IMR-90 (cell line): Measurements from ENCODE around the gene EEF2K. TPM values are rescaled to one million over a fixed set of nuclear protein-coding genes. Genes with fewer than 3 reads are reported as not detected.

Source experiments
- ATAC-seq: fragments of 200-7000 bp; cut with Tn5 transposase; 2 replicates; pipeline ENCODE4 v1.9.1; 2020; ENCODE audit warnings: low read depth, mild to moderate bottlenecking, moderate library complexity
- BruUV-seq: library from RNA; stranded (reverse); fragments of 400-500 nt; replicated peaks from 2 replicates; lab custom pipeline; 2021; lab: Mats Ljungman, UMichigan
- CTCF ChIA-PET: fragments of 300-600 bp; formaldehyde crosslinking; extraction: SDS; loops from one replicate; lab custom pipeline; 2021; ENCODE audit warnings: antibody characterized with exemption; lab: Yijun Ruan, JAX
- POLR2A ChIA-PET: fragments of 300-600 bp; sonication (Branson Sonifier 250); formaldehyde crosslinking; loops from one replicate; lab custom pipeline; 2022; ENCODE audit warnings: antibody characterized with exemption; ENCODE audit not compliant: unreplicated experiment; lab: Charles Lee
- DNase-seq: peaks from one replicate; pipeline ENCODE4 v3.0.0; 2013
- H2AFZ ChIP-seq: replicated peaks from 2 replicates; pipeline ENCODE3; 2013; ENCODE audit warnings: low read length, mild to moderate bottlenecking; ENCODE audit not compliant: poor library complexity
- H2AK5ac ChIP-seq: 2 replicates; pipeline ENCODE4 v1.6.1; 2013; ENCODE audit warnings: low read depth, low read length, inconsistent platforms
- H2AK9ac ChIP-seq: replicated peaks from 2 replicates; pipeline ENCODE3; 2013; ENCODE audit warnings: mild to moderate bottlenecking, low read depth, low read length, moderate library complexity; ENCODE audit not compliant: poor library complexity
- H2BK120ac ChIP-seq: 2 replicates; pipeline ENCODE4 v1.6.1; 2013; ENCODE audit warnings: low read depth, low read length, inconsistent platforms
- H2BK15ac ChIP-seq: 3 replicates; pipeline ENCODE4 v1.6.1; 2013; ENCODE audit warnings: low read depth, low read length, inconsistent platforms
- H2BK20ac ChIP-seq: 2 replicates; pipeline ENCODE4 v1.6.1; 2013; ENCODE audit warnings: low read depth, mild to moderate bottlenecking, inconsistent platforms, low read length, moderate library complexity
- H2BK5ac ChIP-seq: 2 replicates; pipeline ENCODE4 v1.6.1; 2013; ENCODE audit warnings: mild to moderate bottlenecking, low read depth, low read length, inconsistent platforms; ENCODE audit not compliant: poor library complexity, severe bottlenecking
- H3K14ac ChIP-seq: replicated peaks from 2 replicates; pipeline ENCODE4 v1.6.1; 2013; ENCODE audit warnings: low read depth, low read length, inconsistent platforms
- H3K18ac ChIP-seq: 2 replicates; pipeline ENCODE4 v1.6.1; 2013; ENCODE audit warnings: low read depth, low read length, control low read depth
- H3K23ac ChIP-seq: 2 replicates; pipeline ENCODE4 v1.6.1; 2013; ENCODE audit warnings: low read depth, low read length, inconsistent platforms
- H3K27ac ChIP-seq: 2 replicates; pipeline ENCODE4 v1.5.1; 2013; ENCODE audit warnings: mild to moderate bottlenecking, control low read depth, low read length; ENCODE audit not compliant: insufficient read depth
- H3K27me3 ChIP-seq: 2 replicates; pipeline ENCODE4 v1.6.1; 2013; ENCODE audit warnings: low read length; ENCODE audit not compliant: control insufficient read depth, insufficient read depth
- H3K36me3 ChIP-seq: 2 replicates; pipeline ENCODE4 v1.6.1; 2013; ENCODE audit warnings: low read length, mixed read lengths; ENCODE audit not compliant: control insufficient read depth, insufficient read depth
- H3K4ac ChIP-seq: 2 replicates; pipeline ENCODE4 v1.6.1; 2013; ENCODE audit warnings: low read depth, low read length, inconsistent platforms
- H3K4me1 ChIP-seq: 2 replicates; pipeline ENCODE4 v1.6.1; 2013; ENCODE audit warnings: low read length, mixed read lengths; ENCODE audit not compliant: control insufficient read depth, insufficient read depth
- H3K4me2 ChIP-seq: 2 replicates; pipeline ENCODE4 v1.6.1; 2013; ENCODE audit warnings: low read depth, mild to moderate bottlenecking, control low read depth, low read length, moderate library complexity
- H3K4me3 ChIP-seq: 2 replicates; pipeline ENCODE4 v1.5.1; 2013; ENCODE audit warnings: low read depth, mild to moderate bottlenecking, control low read depth, low read length, moderate library complexity; ENCODE audit not compliant: insufficient read depth
- H3K56ac ChIP-seq: 2 replicates; pipeline ENCODE4 v1.6.1; 2013; ENCODE audit warnings: low read length, inconsistent platforms; ENCODE audit not compliant: insufficient read depth; ENCODE audit errors: extremely low read depth
- H3K79me1 ChIP-seq, 2 experiments: 2 replicates each; pipeline ENCODE4 v1.6.1; 2013; ENCODE audit warnings: low read length in 2 of 2, inconsistent platforms in 1 of 2, low read depth in 1 of 2
- H3K9ac ChIP-seq: 2 replicates; pipeline ENCODE4 v1.6.1; 2013; ENCODE audit warnings: low read depth, low read length, control low read depth
- H3K9me1 ChIP-seq: 2 replicates; pipeline ENCODE4 v1.6.1; 2013; ENCODE audit warnings: low read length, inconsistent platforms; ENCODE audit not compliant: insufficient read depth
- H3K9me3 ChIP-seq: 2 replicates; pipeline ENCODE4 v1.6.1; 2013; ENCODE audit warnings: low read length; ENCODE audit not compliant: control insufficient read depth, insufficient read depth
- H4K20me1 ChIP-seq: 2 replicates; pipeline ENCODE4 v1.6.1; 2013; ENCODE audit warnings: low read length, inconsistent platforms; ENCODE audit not compliant: insufficient read depth
- H4K5ac ChIP-seq: 2 replicates; pipeline ENCODE4 v1.6.1; 2013; ENCODE audit warnings: mild to moderate bottlenecking, low read depth, low read length, control low read depth
- H4K8ac ChIP-seq, 2 experiments: 2 replicates each; pipeline ENCODE4 v1.6.1; 2013; ENCODE audit warnings: low read depth in 2 of 2, low read length in 2 of 2, control low read depth in 1 of 2, inconsistent platforms in 1 of 2
- H4K91ac ChIP-seq: 2 replicates; pipeline ENCODE4 v1.6.1; 2013; ENCODE audit warnings: low read depth, low read length, inconsistent platforms; ENCODE audit not compliant: insufficient read depth
- POLR2A ChIP-seq: IDR thresholded peaks from 2 replicates; pipeline ENCODE4 v1.6.1; 2012; ENCODE audit warnings: mild to moderate bottlenecking, low read depth, low read length
- RFX5 ChIP-seq: IDR thresholded peaks from 2 replicates; pipeline ENCODE4 v1.8.0; 2012; ENCODE audit warnings: low read depth, mild to moderate bottlenecking, low read length, moderate library complexity
- WGBS, 2 experiments: methylation state at CpG; one replicate each; pipeline versions ENCODE4 v1.1.5 to v1.1.7; 2013; ENCODE audit warnings: missing lambda C conversion rate in 2 of 2; ENCODE audit not compliant: insufficient read length in 1 of 2; ENCODE audit errors: extremely low coverage in 2 of 2; 5-methylcytosine and 5-hydroxymethylcytosine counted together
- dilution Hi-C: fragments of 300-500 bp; cut with HindIII; formaldehyde crosslinking; loops from one replicate; pipeline ENCODE4 v1.14.3; 2018; ENCODE audit warnings: low sequenced_read_pairs; ENCODE audit not compliant: unreplicated experiment
- in situ Hi-C: fragments of 300-500 bp; cut with MboI; formaldehyde crosslinking; loops from 3 replicates; pipeline ENCODE4 v1.14.3; 2019; ENCODE audit warnings: low sequenced_read_pairs, inconsistent platforms, mixed read lengths
- intact Hi-C: fragments of 100-400 bp; cut with micrococcal nuclease; formaldehyde crosslinking; loops from 2 replicates; pipeline ENCODE4 v1.10.0; 2022
- polyA plus RNA-seq, 3 experiments: library from polyadenylated mRNA; depleted of rRNA; stranded (reverse); fragments of >200 nt; gene quantifications; 2 replicates each; pipeline ENCODE4 v1.2.3, GENCODE V29; 2012; ENCODE audit warnings: low replicate concordance in 1 of 3
- total RNA-seq: library from RNA; depleted of rRNA; stranded (reverse); fragments of >200 nt; gene quantifications from 2 replicates; pipeline ENCODE4 v1.2.3, GENCODE V29; 2012

The EEF2K gene
- total and polyA plus RNA-seq, 2 of the 4 experiments (the other 2 are of a cell fraction), result 9.7 to 16.5 TPM

- Histone ChIP-seq H3K27me3 (no peaks in the 10 kb centered on the region), H3K79me1 (peaks cover 0 to 3% of the 10 kb centered on the region in 2 experiments; a peak in 1 of 4 replicates)
- in situ Hi-C loops, result no loop called here
These were observed 14.4 kb upstream of the EEF2K start for GRCh38 chr16:22191532-22192260.

More at GRCh38 chr16:22191532-22192260, 14.4 kb upstream of the EEF2K start:
- no peak for ATAC-seq
- Histone ChIP-seq H3K27ac (peak overlapping the region; percentile 77), H2BK20ac (peak overlapping the region; percentile 31), H3K4ac (peak overlapping the region; percentile 91), H3K4me2 (peak overlapping the region; percentile 81), H3K36me3 (no peaks in the 10 kb centered on the region), H2AK9ac (peak overlapping the region; percentile 89), H3K18ac (peak overlapping the region; percentile 58), H3K56ac (peak overlapping the region; percentile 64), H3K4me1 (peaks cover 4% of the 10 kb centered on the region; the same call in 1 of the 2 replicates), H4K91ac (peak overlapping the region; percentile 82), H3K14ac (peak overlapping the region; percentile 97), H3K9me1 (peaks cover 7% of the 10 kb centered on the region; the same call in 1 of the 2 replicates), H2AFZ (peak overlapping the region; percentile 98), H3K9ac (peak overlapping the region; percentile 78), H4K8ac (peak overlapping the region; percentile 69 to 94), H2BK5ac (peak overlapping the region; percentile 77), H2AK5ac (peak overlapping the region; percentile 82; the same call in 1 of the 2 replicates), H3K4me3 (peak overlapping the region; percentile 57), H2BK15ac (peak overlapping the region; percentile 62; the same call in 2 of the 3 replicates), H4K5ac (peak overlapping the region; percentile 55), H2BK120ac (peak overlapping the region; percentile 66; the same call in 1 of the 2 replicates), H3K9me3 (no peaks in the 10 kb centered on the region), H3K23ac (peak overlapping the region; percentile 81; the same call in 1 of the 2 replicates), H4K20me1 (no peaks in the 10 kb centered on the region)
- TF ChIP-seq RFX5, result no peak
- peak; percentile 91 for TF ChIP-seq POLR2A
- intact Hi-C loops, result loop anchor here (1.0 kb wide), 1 partner anchor 106 kb away; the partner anchor contains the start of gene POLR3E
- TSS peak; percentile 82 for BruUV-seq
- POLR2A ChIA-PET, result interaction anchor here (0.6 kb wide), 2 partner anchors 15 to 45 kb away, joined by 3 to 4 read pairs; partner anchors contain the start of gene EEF2K
- dilution Hi-C loops, result no loop called here
- WGBS, 2 experiments, result no CpG with 5 or more reads among the region's 9 CpGs
- CTCF ChIA-PET, result interaction anchor here (0.6 to 1.5 kb wide), 3 partner anchors 109 to 190 kb away, joined by 3 to 5 read pairs (median 3); no protein-coding TSS in a partner anchor
- peak; percentile 17 for DNase-seq
